Endothelial cell of umbilical vein (primary cell): Measurements from ENCODE around the gene FBXW11. TPM values are rescaled to one million over a fixed set of nuclear protein-coding genes. Genes with fewer than 3 reads are reported as not detected.

Experiments used
- BruUV-seq: library from RNA; stranded (reverse); fragments of 400-500 nt; replicated peaks from 2 replicates; lab custom pipeline; 2021; lab: Mats Ljungman, UMichigan
- CTCF ChIA-PET: fragments of 300-600, 350-600 bp; sonication (Branson Sonifier 250); formaldehyde crosslinking; loops from one replicate; lab custom pipeline; 2021; ENCODE audit warnings: antibody characterized with exemption, inconsistent platforms; lab: Charles Lee
- POLR2A ChIA-PET: fragments of 300-600, 350-600 bp; sonication (Branson Sonifier 250); formaldehyde crosslinking; loops from one replicate; lab custom pipeline; 2021; ENCODE audit warnings: antibody characterized with exemption, inconsistent platforms; lab: Charles Lee
- DNase-seq: peaks from one replicate; pipeline ENCODE4 v3.0.0-alpha.2; 2011; ENCODE audit warnings: low read depth, low spot score
- FAIRE-seq: peaks from 2 replicates; lab custom pipeline; 2011; peaks lifted over from hg19 to GRCh38; lab: Jason Lieb, UNC
- H2AFZ ChIP-seq: 2 replicates; pipeline ENCODE4 v1.6.0; 2012; ENCODE audit warnings: low read depth, low read length, control low read depth, inconsistent platforms
- H3K27ac ChIP-seq: 2 replicates; pipeline ENCODE4 v1.5.1; 2011; ENCODE audit warnings: low read depth, mild to moderate bottlenecking, control low read depth, low read length, moderate library complexity; ENCODE audit not compliant: insufficient read depth
- H3K27me3 ChIP-seq, 2 experiments: 2 replicates each; pipeline versions ENCODE4 v1.6.0 to v1.6.1; 2011; ENCODE audit warnings: low read length in 2 of 2, mixed read lengths in 1 of 2; ENCODE audit not compliant: control insufficient read depth in 2 of 2, insufficient read depth in 2 of 2
- H3K36me3 ChIP-seq, 2 experiments: 2 replicates in 1 of 2; 3 replicates in 1 of 2; pipeline ENCODE4 v1.5.1; 2011; ENCODE audit warnings: low read length in 2 of 2, mild to moderate bottlenecking in 1 of 2, moderate library complexity in 1 of 2; ENCODE audit not compliant: control insufficient read depth in 2 of 2, insufficient read depth in 2 of 2; ENCODE audit errors: extremely low read depth in 1 of 2
- H3K4me1 ChIP-seq: 3 replicates; pipeline ENCODE4 v1.5.1; 2011; ENCODE audit warnings: mild to moderate bottlenecking, low read length; ENCODE audit not compliant: control insufficient read depth, insufficient read depth; ENCODE audit errors: extremely low read depth
- H3K4me2 ChIP-seq: 2 replicates; pipeline ENCODE4 v1.6.1; 2011; ENCODE audit warnings: low read length, control low read depth, mixed read lengths; ENCODE audit not compliant: insufficient read depth
- H3K4me3 ChIP-seq, 3 experiments: fragments of 200-600 bp in 1 of 3; sonication (generic), shearing (Covaris generic) in 1 of 3; replicated peaks in 1 of 3; 2 replicates each; pipeline ENCODE4 v1.5.1; 2011 to 2016; ENCODE audit warnings: control low read depth in 3 of 3, low read length in 3 of 3, mild to moderate bottlenecking in 2 of 3, inconsistent platforms in 1 of 3, low read depth in 1 of 3, moderate library complexity in 1 of 3; ENCODE audit not compliant: insufficient read depth in 1 of 3
- H3K79me2 ChIP-seq: 2 replicates; pipeline ENCODE4 v1.6.0; 2012; ENCODE audit warnings: low read length, inconsistent platforms; ENCODE audit not compliant: control insufficient read depth, insufficient read depth
- H3K9ac ChIP-seq: replicated peaks from 2 replicates; pipeline ENCODE3; 2011; ENCODE audit warnings: low read length, control low read depth; ENCODE audit not compliant: insufficient read depth; ENCODE audit errors: extremely low read depth
- H3K9me1 ChIP-seq: replicated peaks from 3 replicates; pipeline ENCODE4 v1.6.0; 2011; ENCODE audit warnings: mild to moderate bottlenecking, low read length; ENCODE audit not compliant: control insufficient read depth, insufficient read depth; ENCODE audit errors: extremely low read depth
- H3K9me3 ChIP-seq: replicated peaks from 2 replicates; pipeline ENCODE4 v1.5.1; 2012; ENCODE audit warnings: low read length, inconsistent platforms; ENCODE audit not compliant: control insufficient read depth, insufficient read depth
- H4K20me1 ChIP-seq: replicated peaks from 2 replicates; pipeline ENCODE3; 2011; ENCODE audit warnings: mild to moderate bottlenecking, low read length; ENCODE audit not compliant: control insufficient read depth, insufficient read depth; ENCODE audit errors: extremely low read depth
- EZH2 ChIP-seq: IDR thresholded peaks from 2 replicates; pipeline ENCODE4 v1.6.1; 2012; ENCODE audit warnings: borderline replicate concordance, low read depth, mild to moderate bottlenecking, moderate library complexity, low read length, inconsistent platforms; ENCODE audit not compliant: severe bottlenecking
- FOS ChIP-seq: IDR thresholded peaks from 2 replicates; pipeline ENCODE4 v1.6.1; 2011; ENCODE audit warnings: mild to moderate bottlenecking, low read length, moderate library complexity, borderline replicate concordance; ENCODE audit not compliant: insufficient read depth
- GATA2 ChIP-seq: IDR thresholded peaks from 2 replicates; pipeline ENCODE4 v1.7.0; 2011; ENCODE audit warnings: low read depth, mild to moderate bottlenecking, moderate library complexity, mixed read lengths, low read length; ENCODE audit not compliant: insufficient read length, insufficient read depth
- JUN ChIP-seq: IDR thresholded peaks from 2 replicates; pipeline ENCODE4 v1.6.1; 2011; ENCODE audit warnings: borderline replicate concordance, low read depth; ENCODE audit not compliant: insufficient read length, insufficient read depth
- MYC ChIP-seq: IDR thresholded peaks from one replicate; pipeline ENCODE4 v1.6.1; 2011; ENCODE audit warnings: mild to moderate bottlenecking, low read depth, low read length
- POLR2A ChIP-seq: IDR thresholded peaks from 2 replicates; pipeline ENCODE4 v1.6.1; 2012; ENCODE audit warnings: low read depth, mild to moderate bottlenecking, control low read depth, low read length
- POLR2AphosphoS5 ChIP-seq: IDR thresholded peaks from 2 replicates; pipeline ENCODE4 v1.6.1; 2012; ENCODE audit warnings: low read depth, mild to moderate bottlenecking, control low read depth, low read length, moderate library complexity; ENCODE audit not compliant: insufficient read depth
- dilution Hi-C: fragments of 300-500 bp; cut with MboI; formaldehyde crosslinking; loops from one replicate; pipeline ENCODE4 v1.15.0; 2019; ENCODE audit warnings: low sequenced_read_pairs; ENCODE audit not compliant: extremely low pct_ligation_motif_present
- intact Hi-C: fragments of 100-400 bp; cut with micrococcal nuclease; formaldehyde crosslinking; loops from one replicate; pipeline ENCODE4 v1.10.0; 2022
- polyA plus RNA-seq, 4 experiments: library from polyadenylated mRNA; depleted of rRNA in 3 of 4; stranded (reverse) in 3 of 4; unstranded in 1 of 4; fragments of >200 nt; gene quantifications; 2 replicates each; pipeline versions ENCODE4 v1.2.1 to v1.2.3, GENCODE V29; 2011 to 2012; ENCODE audit warnings: missing spikeins in 1 of 4
- total RNA-seq: library from RNA; stranded (reverse); gene quantifications from 2 replicates; pipeline ENCODE4 v1.2.3, GENCODE V29; 2021
- TF ChIP-seq, protein P1 (sequence below), 2 donors: IDR thresholded peaks; 1 replicate in 1 of 2; 2 replicates in 1 of 2; pipeline ENCODE4 v1.5.1; 2011; ENCODE audit warnings: low read length in 2 of 2, mild to moderate bottlenecking in 2 of 2, moderate library complexity in 2 of 2, control low read depth in 1 of 2, inconsistent platforms in 1 of 2, low read depth in 1 of 2; ENCODE audit not compliant: insufficient read depth in 1 of 2; ENCODE audit errors: extremely low read depth in 1 of 2
- TF ChIP-seq, protein P2 (sequence below): IDR thresholded peaks from 2 replicates; pipeline ENCODE4 v1.6.1; 2011; ENCODE audit not compliant: insufficient read depth, insufficient read length

FBXW11 gene
- total and polyA plus RNA-seq, 2 donors (not counting 3 experiments of a cell fraction or from before 2014, with no cell fraction given), result 30.7 to 44.7 TPM

DNA sequence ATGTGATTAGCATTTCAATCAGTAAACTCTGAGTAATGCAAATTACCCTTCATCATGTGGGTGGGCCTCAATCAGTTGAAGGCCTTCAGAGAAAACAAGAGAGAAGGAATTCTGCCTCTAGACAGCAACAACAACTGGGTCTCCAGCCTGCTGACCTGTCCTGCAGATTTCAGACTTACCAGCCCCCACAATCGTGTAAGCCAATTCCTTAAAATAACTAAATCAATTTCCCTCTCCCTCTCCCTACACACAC is 41.7 kb upstream of the FBXW11 start:
- ChIA-PET POLR2A (no interaction called here), CTCF (interaction anchor here (1.5 to 4.6 kb wide), 4 partner anchors 9 to 140 kb away, joined by 3 to 26 read pairs (median 11); no protein-coding TSS in a partner anchor)
- Histone ChIP-seq H3K36me3 (peaks cover 3 to 10% of the 10 kb centered on the region in 2 experiments), H3K79me2 (no peaks in the 10 kb centered on the region), H2AFZ (no peak overlapping the region), H3K9ac (no peak overlapping the region), H3K27ac (no peak overlapping the region), H3K9me1 (no peaks in the 10 kb centered on the region), H4K20me1 (no peaks in the 10 kb centered on the region), H3K4me2 (no peak overlapping the region), H3K9me3 (no peaks in the 10 kb centered on the region), H3K4me3 (no peak overlapping the region), H3K4me1 (peaks cover 19% of the 10 kb centered on the region), H3K27me3 (no peaks in the 10 kb centered on the region)
- intact Hi-C loops (loop anchor here (2.0 to 10.0 kb wide), 3 partner anchors 141 to 563 kb away; partner anchors contain the start of gene STK10), dilution Hi-C loops (no loop called here)
- BruUV-seq, result no TSS peak
- FAIRE-seq, result no peak
- TF ChIP-seq MYC, result no peak
- no peak for TF ChIP-seq POLR2AphosphoS5
- no peak for TF ChIP-seq GATA2
- TF ChIP-seq EZH2, result no peak
- no peak for TF ChIP-seq POLR2A
- TF ChIP-seq, protein P1, sequence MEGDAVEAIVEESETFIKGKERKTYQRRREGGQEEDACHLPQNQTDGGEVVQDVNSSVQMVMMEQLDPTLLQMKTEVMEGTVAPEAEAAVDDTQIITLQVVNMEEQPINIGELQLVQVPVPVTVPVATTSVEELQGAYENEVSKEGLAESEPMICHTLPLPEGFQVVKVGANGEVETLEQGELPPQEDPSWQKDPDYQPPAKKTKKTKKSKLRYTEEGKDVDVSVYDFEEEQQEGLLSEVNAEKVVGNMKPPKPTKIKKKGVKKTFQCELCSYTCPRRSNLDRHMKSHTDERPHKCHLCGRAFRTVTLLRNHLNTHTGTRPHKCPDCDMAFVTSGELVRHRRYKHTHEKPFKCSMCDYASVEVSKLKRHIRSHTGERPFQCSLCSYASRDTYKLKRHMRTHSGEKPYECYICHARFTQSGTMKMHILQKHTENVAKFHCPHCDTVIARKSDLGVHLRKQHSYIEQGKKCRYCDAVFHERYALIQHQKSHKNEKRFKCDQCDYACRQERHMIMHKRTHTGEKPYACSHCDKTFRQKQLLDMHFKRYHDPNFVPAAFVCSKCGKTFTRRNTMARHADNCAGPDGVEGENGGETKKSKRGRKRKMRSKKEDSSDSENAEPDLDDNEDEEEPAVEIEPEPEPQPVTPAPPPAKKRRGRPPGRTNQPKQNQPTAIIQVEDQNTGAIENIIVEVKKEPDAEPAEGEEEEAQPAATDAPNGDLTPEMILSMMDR (IDR thresholded peaks at IDR 0.05; ENCODE audit: extremely low read depth in 1 of 2, insufficient read depth in 1 of 2, low read depth in 1 of 2, low read length in 2 of 2), result no peak
- no peak for DNase-seq

DNA sequence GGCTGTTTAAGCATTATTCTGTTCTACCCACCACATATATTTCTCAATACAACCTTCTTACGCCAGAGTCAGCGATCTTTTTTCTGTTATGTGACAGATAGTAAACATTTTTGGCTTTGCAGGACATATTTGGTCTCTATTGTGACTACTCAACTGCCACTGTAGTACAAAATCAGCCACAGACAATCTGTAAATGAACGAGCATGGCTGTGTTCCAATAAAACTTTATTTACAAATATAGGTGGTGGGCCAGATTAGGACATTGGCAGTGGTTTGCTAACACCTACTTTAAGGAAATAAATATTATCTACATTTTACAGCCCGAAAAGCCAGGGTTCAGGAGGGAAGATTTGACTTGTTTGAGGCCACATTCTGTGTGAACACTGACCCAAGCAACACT is 40.2 kb upstream of the FBXW11 start:
- H3K9ac ChIP-seq, result no peak overlapping the region
- dilution Hi-C loops (no loop called here), intact Hi-C loops (loop anchor here (10.0 kb wide), 2 partner anchors 412 to 562 kb away; no protein-coding TSS in a partner anchor)
- FAIRE-seq, result no peak
- H3K27ac ChIP-seq, result no peak overlapping the region
- H3K4me3 ChIP-seq, result no peak overlapping the region
- ChIA-PET CTCF (interaction anchor here (1.0 to 4.6 kb wide), 5 partner anchors 11 to 138 kb away, joined by 3 to 26 read pairs (median 5); no protein-coding TSS in a partner anchor), POLR2A (no interaction called here)
- H3K4me1 ChIP-seq, result peaks cover 19% of the 10 kb centered on the region
- H3K79me2 ChIP-seq, result no peaks in the 10 kb centered on the region
- no TSS peak for BruUV-seq
- H4K20me1 ChIP-seq, result no peaks in the 10 kb centered on the region
- no peak overlapping the region for H3K4me2 ChIP-seq
- no peaks in the 10 kb centered on the region for H3K9me1 ChIP-seq
- TF ChIP-seq JUN, result no peak
- TF ChIP-seq FOS, result no peak
- TF ChIP-seq MYC, result no peak
- TF ChIP-seq GATA2, result no peak
- TF ChIP-seq EZH2, result no peak
- TF ChIP-seq, protein P1 (IDR thresholded peaks at IDR 0.05; ENCODE audit: extremely low read depth in 1 of 2, insufficient read depth in 1 of 2, low read depth in 1 of 2, low read length in 2 of 2), result no peak
- no peak for TF ChIP-seq POLR2A
- no peak for TF ChIP-seq POLR2AphosphoS5
- TF ChIP-seq, protein P2, sequence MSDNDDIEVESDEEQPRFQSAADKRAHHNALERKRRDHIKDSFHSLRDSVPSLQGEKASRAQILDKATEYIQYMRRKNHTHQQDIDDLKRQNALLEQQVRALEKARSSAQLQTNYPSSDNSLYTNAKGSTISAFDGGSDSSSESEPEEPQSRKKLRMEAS, result no peak
- no peak overlapping the region for H2AFZ ChIP-seq
- H3K9me3 ChIP-seq, result no peaks in the 10 kb centered on the region
- H3K27me3 ChIP-seq, result no peaks in the 10 kb centered on the region
- peaks cover 0 to 3% of the 10 kb centered on the region in 2 experiments for H3K36me3 ChIP-seq
- DNase-seq, result no peak
